Stimulated activated CD8-positive, alpha-beta memory T cell treated with anti-CD3 and anti-CD28 coated beads, Interleukin-2, amount 100 ng/mL, for 48 hours (primary cell): ENCODE data around the gene ZBTB39.
"Not testable (repeated sequence)": the region's sequence is repeated elsewhere in the genome, so short reads cannot be mapped to it uniquely, and the experiment has no call there.

Experiments used
- DNase-seq, 2 donors: peaks; one replicate each; pipeline ENCODE4 v3.0.0-alpha.2; 2020; ENCODE audit warnings: low read depth in 2 of 2

ZBTB39 gene

GRCh38 chr12:57001448-57001906 lies 4.9 kb downstream of the ZBTB39 start:
- DNase-seq: peak; percentile 63 to 64

DNA sequence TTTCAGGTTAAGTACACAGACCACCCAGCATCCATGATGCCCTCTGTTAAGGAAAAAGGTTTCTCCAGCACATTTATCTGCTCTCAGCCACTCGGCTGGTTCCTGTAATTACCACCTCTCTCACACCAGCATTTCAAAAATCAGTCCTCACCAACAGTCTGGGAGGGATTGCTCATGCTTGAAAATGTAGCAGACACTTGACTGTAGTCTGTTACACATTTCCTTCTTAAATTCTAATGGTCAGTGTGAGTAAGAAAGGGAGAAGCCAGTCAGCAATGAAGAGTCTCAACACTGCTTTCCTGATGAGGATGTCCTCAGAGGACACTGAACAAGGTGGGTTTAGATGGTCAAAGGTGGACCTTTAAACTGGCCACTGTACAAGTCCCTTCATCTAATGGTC lies 6.0 kb downstream of the ZBTB39 start:
- no peak for DNase-seq

DNA sequence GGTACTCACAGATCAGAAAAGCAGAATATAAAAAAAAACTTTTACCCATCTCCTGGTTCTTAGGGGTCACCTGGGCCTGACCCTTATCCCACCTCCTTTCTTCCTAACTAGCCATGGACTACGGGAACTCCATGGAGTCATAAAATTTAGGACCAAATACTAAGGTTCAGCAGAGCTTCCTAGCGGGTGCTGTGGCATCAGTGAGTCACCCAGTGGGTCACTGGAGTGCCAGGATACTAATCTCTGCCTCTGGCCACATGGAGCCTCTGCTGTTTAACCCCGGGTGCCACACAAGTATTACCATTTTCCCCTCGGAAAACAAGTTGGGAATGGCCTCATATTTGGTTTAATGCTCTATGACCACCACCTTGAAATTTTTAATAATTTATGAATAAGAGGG lies 6.9 kb downstream of the ZBTB39 start:
- no peak for DNase-seq

GRCh38 chr12:56998981-56999380 lies 7.4 kb downstream of the ZBTB39 start:
- DNase-seq: peak; percentile 26 to 38

DNA sequence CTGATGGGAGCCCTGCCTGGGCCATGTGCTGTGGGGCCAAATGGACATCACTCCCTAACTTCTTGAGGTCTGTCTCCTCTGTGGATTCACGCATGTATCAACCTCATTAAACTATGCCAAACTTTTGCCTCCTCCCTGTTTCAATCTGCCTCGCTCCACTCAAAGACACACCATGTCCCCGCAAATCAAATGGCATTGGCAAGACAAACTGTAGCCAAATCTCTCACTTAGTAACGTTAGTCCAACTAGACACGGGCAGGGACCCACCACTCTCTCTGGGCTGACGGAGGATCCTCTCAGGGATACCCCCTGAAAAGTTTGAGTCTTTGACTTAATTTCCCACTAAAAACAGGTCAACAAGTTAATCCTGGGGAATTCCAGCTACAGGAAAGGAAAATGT lies 8.0 kb downstream of the ZBTB39 start:
- no peak for DNase-seq

- DNase-seq: no peak
Observed at GRCh38 chr12:56996793-56997545, 9.4 kb downstream of the ZBTB39 start.

GRCh38 chr12:56995930-56996496 lies 10.3 kb downstream of the ZBTB39 start:
- no peak for DNase-seq

DNA sequence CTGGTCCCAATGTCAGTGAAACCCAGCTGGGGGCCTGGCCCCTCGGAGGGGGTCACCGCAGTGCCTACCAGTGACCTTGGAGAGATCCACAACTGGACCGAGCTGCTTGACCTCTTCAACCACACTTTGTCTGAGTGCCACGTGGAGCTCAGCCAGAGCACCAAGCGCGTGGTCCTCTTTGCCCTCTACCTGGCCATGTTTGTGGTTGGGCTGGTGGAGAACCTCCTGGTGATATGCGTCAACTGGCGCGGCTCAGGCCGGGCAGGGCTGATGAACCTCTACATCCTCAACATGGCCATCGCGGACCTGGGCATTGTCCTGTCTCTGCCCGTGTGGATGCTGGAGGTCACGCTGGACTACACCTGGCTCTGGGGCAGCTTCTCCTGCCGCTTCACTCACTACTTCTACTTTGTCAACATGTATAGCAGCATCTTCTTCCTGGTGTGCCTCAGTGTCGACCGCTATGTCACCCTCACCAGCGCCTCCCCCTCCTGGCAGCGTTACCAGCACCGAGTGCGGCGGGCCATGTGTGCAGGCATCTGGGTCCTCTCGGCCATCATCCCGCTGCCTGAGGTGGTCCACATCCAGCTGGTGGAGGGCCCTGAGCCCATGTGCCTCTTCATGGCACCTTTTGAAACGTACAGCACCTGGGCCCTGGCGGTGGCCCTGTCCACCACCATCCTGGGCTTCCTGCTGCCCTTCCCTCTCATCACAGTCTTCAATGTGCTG lies 11.0 kb downstream of the ZBTB39 start:
- no peak for DNase-seq

DNA sequence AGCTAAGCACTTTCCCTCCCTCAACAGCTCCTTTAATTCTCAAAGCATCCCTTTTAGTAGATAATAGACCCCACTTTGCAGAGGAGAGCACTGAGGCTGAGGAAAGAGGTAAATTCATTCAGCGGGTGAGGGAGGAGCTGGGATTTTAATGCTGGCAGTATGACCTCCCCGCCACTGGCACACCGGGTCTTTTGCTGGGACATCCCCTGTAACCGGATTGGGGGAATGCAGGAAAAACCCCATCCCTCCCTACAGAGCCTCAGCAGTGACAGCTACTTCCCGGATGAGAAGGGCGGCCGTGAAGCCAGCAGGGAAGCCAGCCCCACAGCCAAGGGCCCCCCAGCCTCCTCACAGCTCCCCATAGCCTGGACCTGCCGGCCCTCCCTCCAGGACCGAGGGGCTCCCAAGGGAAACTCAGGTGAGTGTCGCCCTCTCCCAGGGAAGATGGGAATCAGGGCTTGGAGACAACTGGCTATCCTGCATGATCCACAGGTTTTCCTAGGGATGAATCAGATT lies 12.1 kb downstream of the ZBTB39 start:
- DNase-seq: no peak

GRCh38 chr12:56993346-56993745 lies 13.0 kb downstream of the ZBTB39 start:
- DNase-seq: no peak

GRCh38 chr12:56991319-56992246 lies 14.8 kb downstream of the ZBTB39 start:
- DNase-seq: no peak

GRCh38 chr12:56990648-56991318 lies 15.6 kb downstream of the ZBTB39 start:
- DNase-seq: no peak

DNA sequence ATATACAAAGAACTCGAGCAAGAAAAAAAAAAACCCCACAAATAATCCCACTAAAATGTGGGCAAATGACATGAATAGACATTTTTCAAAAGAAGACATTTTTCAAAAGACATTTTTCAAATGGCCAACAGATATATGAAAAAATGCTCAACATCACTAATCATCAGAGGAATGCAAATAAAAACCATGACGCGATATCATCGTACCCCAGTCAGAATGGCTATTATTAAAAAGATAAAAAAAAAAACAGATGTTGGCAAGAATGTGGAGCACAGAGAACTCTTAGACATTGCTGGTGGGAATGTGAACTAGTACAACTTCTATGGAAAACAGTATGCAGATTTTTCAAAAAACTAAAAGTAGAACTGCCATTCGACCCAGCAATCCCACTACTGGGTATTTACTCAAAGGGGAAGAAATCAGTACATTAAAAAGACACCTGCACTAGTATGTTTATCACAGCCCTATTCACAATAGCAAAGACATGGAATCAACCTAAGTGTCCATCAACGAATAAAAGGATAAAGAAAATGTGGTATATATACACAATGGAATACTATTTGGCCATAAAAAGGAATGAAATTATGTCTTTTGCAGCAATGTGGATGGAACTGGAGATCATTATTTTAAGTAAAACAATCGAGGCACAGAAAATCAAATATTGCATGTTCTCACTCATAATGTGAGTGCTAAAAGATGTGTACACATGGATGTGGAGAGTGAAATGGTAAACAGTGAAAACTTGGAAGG lies 16.3 kb downstream of the ZBTB39 start:
- no peak for DNase-seq

DNA sequence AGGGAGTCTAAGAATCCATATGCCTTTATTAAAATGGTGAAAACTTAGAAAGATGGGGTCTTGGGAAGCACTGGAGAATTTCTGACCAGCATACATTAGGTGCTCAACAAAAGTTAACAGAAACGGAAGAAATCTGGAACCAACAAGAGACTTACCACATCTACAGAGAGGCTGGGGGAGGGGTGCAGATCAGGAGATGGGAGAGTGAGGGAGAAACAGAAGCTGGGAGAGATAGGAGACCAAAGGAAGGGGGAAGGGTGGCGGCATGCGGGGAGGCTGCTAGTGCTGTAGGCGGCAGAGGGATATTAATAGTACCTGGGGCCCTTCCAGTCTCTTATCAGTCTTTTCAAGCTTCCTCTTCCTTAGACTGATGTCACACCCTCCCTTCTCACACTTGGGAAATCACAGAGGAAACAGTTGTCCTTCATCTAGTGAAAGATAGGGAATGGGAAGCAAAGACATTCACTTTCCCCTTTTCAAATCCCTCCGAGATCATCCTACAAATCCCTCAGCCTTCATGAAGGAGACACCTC lies 18.1 kb downstream of the ZBTB39 start:
- no peak for DNase-seq

- peak; percentile 64 to 71 for DNase-seq
Observed at GRCh38 chr12:56987551-56988053, 18.7 kb downstream of the ZBTB39 start.

DNA sequence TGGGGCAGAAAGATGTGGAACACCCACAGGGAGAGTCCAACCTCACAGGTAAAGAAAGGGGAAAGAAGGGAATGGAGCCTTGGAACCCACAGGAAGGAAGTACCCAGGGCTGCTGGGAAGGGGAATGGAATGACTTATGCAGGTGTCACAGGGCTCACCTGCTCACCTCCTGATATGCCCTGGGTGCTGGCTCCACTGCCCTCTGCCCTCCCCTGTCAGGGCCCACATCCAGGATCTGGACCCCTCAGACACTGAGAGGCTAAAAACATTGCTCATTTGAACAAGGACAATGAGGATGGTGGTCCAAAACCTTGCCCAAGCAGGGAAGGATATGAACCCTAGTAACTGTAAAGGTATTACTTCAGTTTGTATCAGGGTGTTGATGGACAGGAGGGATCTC lies 19.3 kb downstream of the ZBTB39 start:
- DNase-seq: no peak

GRCh38 chr12:56985714-56986113 lies 20.6 kb downstream of the ZBTB39 start:
- DNase-seq: not testable (repeated sequence)

DNA sequence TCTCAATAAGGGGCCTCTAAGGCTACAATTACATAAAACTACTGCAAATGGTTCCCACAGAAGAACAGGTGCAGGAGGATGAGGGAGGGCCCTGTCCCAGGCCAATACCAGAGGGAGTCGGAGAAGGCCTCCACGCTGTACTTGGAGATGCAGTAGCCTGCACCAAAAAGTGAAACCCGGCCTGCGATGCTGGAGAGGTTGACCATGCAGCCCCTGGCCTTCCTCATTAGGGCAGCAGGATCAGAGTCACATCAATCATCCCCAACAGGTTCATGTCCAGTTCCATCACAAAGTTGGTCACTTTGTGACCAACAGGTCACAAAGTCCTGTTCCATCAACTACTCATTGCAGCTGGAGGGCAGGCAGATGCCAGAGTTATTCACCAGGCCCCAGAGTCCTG lies 23.0 kb downstream of the ZBTB39 start:
- no peak for DNase-seq

DNA sequence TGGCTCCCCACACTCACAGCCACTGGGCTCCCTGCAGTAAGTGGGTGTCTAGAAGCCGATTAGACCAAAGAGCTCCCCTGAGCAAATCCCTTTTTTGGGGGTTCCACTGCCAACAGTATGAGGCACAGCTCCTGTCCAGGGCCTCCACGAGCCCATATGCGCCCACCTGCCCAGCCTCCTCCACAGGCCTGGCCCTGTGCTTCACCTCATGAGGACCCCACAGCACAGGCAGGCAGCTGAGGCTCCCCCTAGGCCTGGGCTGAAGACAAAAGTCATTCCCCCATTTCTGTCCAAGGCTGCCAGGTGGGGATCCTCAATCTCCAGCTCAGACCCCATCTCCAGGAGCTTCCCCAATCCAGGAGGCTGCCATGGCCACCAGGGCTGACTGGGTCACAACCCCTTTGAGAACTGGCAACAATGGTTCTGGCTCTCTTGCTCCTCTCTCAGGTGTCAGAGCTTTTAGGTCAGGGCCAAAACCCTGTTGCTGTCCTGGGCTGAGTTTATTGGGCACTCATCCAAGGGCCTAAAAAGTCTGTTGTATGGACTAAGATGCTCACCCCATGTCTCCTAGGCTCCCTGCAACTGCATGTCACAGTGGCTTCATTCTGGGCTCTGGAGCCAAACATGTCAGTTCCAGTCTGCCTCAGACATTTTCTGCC lies 23.6 kb downstream of the ZBTB39 start:
- DNase-seq: not testable (repeated sequence)
